T1000 (cell line): Measurements from ENCODE around the gene DGKD.

Source experiments
- DNase-seq: peaks from one replicate; lab custom pipeline; 2025; ENCODE audit warnings: mixed read lengths; lab: John Stamatoyannopoulos, UW

DGKD gene

GRCh38 chr2:233501198-233502076, 147.1 kb downstream of the DGKD start:
- DNase-seq: no peak

GRCh38 chr2:233503481-233503880, 149.2 kb downstream of the DGKD start:
- no peak for DNase-seq

GRCh38 chr2:233503947-233504637, 149.8 kb downstream of the DGKD start:
- DNase-seq: no peak

- no peak for DNase-seq
Measured at GRCh38 chr2:233513953-233514655, 159.8 kb downstream of the DGKD start.

GRCh38 chr2:233519787-233520611, 165.7 kb downstream of the DGKD start:
- no peak for DNase-seq
